ENCODE results near the gene CEACAM8.
A peak's percentile ranks its signal among the peaks of the same experiment; 100 is the strongest.
"Not testable (repeated sequence)": the region's sequence is repeated elsewhere in the genome, so short reads cannot be mapped to it uniquely, and the experiment has no call there.

Gene CEACAM8

GRCh38 chr19:42594617-42595489, at the start of gene CEACAM8:
TSS of gene CEACAM8 (minus strand) at chr19:42594924. CDS start at chr19:42594828, 96 bp downstream.
- no peak for DNase-seq

GRCh38 chr19:42639324-42640092, 44.8 kb upstream of the CEACAM8 start:
- not testable (repeated sequence) for DNase-seq

- no peak for DNase-seq
Observed at GRCh38 chr19:42635233-42635539, 40.5 kb upstream of the CEACAM8 start.

GRCh38 chr19:42634409-42635232, 39.9 kb upstream of the CEACAM8 start:
- DNase-seq, result peak; percentile 64

GRCh38 chr19:42629191-42629590, 34.5 kb upstream of the CEACAM8 start:
- no peak for DNase-seq

GRCh38 chr19:42628411-42629140, 33.9 kb upstream of the CEACAM8 start:
- DNase-seq, result peak; percentile 57

- DNase-seq, result no peak
Observed at GRCh38 chr19:42627916-42628315, 33.2 kb upstream of the CEACAM8 start.

GRCh38 chr19:42626181-42626580, 31.5 kb upstream of the CEACAM8 start:
- DNase-seq, result no peak

- DNase-seq, result peak; percentile 24
Observed at GRCh38 chr19:42619271-42619670, 24.5 kb upstream of the CEACAM8 start.

- no peak for DNase-seq
Observed at GRCh38 chr19:42613666-42614065, 18.9 kb upstream of the CEACAM8 start.

- not testable (repeated sequence) for DNase-seq
Observed at GRCh38 chr19:42610401-42610915, 15.7 kb upstream of the CEACAM8 start.

GRCh38 chr19:42606660-42607351, 12.1 kb upstream of the CEACAM8 start:
- peak; percentile 65 for DNase-seq

GRCh38 chr19:42601811-42602443, 7.2 kb upstream of the CEACAM8 start:
- peak; percentile 13 for DNase-seq

- peak; percentile 16 for DNase-seq
Observed at GRCh38 chr19:42596391-42597072, 1.8 kb upstream of the CEACAM8 start.

GRCh38 chr19:42595550-42596172, 937 bp upstream of the CEACAM8 start:
- no peak for DNase-seq

- no peak for DNase-seq
Observed at GRCh38 chr19:42589792-42590191, 4.9 kb downstream of the CEACAM8 start.

- DNase-seq, result no peak
Observed at GRCh38 chr19:42584466-42584865, 10.3 kb downstream of the CEACAM8 start.

GRCh38 chr19:42577016-42577415, 17.7 kb downstream of the CEACAM8 start:
- no peak for DNase-seq

GRCh38 chr19:42576241-42576640, 18.5 kb downstream of the CEACAM8 start:
- no peak for DNase-seq

- no peak for DNase-seq
Observed at GRCh38 chr19:42573642-42574041, 21.1 kb downstream of the CEACAM8 start.
